Embryonic facial prominence (tissue), 1 donor: Measurements from ENCODE around the gene COMMD10.
"Not testable (repeated sequence)": the region's sequence is repeated elsewhere in the genome, so short reads cannot be mapped to it uniquely, and the experiment has no call there.

ENCODE experiments used
- DNase-seq: peaks from one replicate; pipeline ENCODE4 v3.0.0-alpha.2; 2016; ENCODE audit errors: extremely low spot score

The COMMD10 gene

DNA sequence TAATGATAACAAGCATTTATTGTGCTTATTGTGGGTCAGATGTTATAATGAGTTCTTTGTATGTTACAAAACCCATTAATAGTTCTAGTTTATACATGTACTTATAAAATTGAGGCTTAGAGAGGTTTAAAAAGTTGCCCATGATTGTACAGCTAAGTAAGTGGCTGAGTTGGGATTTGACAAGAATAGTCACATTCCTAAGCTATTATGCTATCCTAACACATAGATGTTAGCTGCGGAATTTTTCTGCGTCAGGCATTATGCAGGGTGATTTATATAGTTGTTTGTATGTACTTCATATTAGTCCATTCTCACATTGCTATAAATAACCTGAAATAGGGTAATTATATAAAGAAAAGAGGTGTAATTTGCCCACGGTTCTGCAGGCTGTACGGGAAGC lies 12.5 kb downstream of the COMMD10 start:
- DNase-seq = no peak

GRCh38 chr5:116098998-116099397 lies 14.2 kb downstream of the COMMD10 start:
- DNase-seq = no peak

GRCh38 chr5:116104941-116105340 lies 20.1 kb downstream of the COMMD10 start:
- not testable (repeated sequence) for DNase-seq

DNA sequence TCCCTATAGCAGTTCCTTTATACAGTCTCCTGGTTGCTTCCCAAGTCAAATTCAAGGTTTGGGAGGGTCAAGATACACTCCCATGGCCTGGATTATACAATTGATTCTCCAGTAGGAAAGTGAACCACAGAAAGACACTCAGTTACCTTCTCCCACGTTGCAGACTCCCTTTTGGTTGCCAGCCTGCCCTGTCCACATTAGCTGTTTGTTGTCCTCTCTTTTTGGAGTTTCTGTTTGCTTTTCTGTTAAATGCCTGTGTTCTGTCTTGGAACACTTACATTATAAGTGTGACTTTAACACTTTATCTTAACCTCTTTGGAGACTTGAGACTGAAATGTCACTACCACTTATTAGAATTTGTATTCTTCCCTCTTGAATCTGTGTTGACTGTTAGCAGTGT lies 30.3 kb downstream of the COMMD10 start:
- no peak for DNase-seq

- no peak for DNase-seq
These were observed 45.6 kb downstream of the COMMD10 start for GRCh38 chr5:116130471-116130870.

GRCh38 chr5:116130976-116131375 lies 46.2 kb downstream of the COMMD10 start:
- no peak for DNase-seq

DNA sequence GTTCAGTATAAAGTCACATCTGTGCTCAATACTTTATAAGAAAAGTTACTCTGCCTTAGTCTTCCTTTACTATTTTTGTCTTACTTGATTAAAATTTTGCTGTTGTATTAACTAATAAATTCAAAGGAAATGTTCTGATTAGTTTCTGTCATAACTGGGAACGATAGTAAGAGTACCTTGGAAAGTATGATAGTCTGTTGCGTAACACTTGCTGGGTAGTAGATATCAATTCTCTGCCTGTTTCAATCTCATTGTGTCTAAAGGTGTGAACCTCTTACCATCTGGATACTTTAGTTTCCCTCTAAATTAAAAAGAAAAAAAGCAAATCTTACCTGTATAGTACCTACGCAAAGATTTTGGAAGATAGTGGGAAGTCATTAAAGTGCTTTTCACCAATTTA lies 48.5 kb downstream of the COMMD10 start:
- no peak for DNase-seq

- no peak for DNase-seq
These were observed 50.5 kb downstream of the COMMD10 start for GRCh38 chr5:116135344-116135743.

DNA sequence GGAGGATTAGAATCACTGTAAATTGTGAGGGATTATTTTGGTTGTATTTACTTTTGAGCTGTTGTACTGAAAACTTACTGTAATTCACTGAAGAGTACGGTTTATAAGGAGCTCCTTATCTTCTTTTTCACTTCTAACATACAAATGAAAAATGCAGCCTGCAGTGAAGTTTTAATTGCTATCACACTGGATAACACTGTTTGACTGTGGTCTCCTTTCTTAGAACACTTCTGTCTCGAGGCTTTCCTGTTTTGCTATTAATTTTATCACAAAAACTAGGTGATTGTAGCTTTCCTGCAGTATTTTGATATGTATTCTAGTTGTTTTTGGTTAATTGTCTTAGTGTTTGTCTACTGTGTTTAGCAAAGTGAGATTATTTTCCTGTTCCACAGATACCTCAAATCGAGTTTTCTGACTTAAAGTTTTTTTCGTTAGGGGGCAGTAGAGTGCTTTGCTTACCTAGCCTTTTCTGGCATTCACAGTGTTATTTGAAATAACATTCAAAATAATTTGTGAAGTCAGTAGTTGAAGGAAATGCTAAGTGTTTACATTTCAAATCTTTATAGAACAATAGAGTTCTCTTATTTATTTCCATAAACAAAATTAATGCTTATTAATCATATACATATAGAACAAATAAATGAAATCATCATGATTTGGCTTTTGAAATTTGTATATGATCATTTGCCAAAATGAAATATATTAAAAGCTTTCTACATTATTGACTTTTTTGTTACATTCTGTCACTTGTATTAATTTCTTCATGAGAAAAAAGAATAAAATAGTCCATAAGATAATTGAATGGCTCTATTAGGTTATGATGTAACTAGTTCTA lies 52.9 kb downstream of the COMMD10 start:
- peak; percentile 52 for DNase-seq

- no peak for DNase-seq
These were observed 57.7 kb downstream of the COMMD10 start for GRCh38 chr5:116142495-116142894.

DNA sequence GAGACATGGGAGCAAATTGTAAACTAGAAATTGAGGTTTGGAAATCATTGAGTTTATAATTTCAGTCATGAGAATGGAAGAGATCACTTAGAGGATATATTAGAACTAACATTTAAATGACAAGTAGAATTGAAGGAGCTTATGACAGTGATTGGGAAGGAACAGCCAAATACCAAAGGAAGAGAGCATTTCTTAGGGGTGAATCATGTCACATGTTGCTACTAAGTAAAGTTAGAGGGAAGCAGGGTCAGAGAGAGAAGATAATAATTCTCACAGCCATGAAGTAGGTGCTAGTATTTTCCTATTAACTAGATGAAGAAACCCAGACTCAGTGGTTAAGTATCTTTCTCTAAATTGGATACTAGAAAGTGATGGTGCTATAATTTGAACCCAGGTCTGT lies 59.3 kb downstream of the COMMD10 start:
- DNase-seq = no peak

DNA sequence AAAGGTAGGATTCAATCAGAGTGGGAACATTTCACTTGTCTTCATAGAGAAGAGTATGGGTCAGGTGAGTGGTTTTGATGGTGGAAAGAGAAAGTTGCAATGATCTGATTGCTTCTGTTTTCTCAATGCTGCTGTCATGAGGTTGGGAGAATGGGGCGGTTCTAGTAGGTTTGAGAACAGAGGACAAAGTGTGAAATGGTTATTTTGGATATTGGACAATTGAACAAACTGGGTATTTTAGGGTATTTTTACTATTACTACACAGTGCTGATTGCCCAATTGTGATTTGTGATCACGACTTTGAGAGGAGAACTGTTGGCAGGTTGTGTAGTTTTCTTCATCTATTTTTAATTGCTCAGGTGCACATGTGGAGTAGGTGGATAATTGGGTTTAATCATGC lies 60.2 kb downstream of the COMMD10 start:
- DNase-seq = no peak

DNA sequence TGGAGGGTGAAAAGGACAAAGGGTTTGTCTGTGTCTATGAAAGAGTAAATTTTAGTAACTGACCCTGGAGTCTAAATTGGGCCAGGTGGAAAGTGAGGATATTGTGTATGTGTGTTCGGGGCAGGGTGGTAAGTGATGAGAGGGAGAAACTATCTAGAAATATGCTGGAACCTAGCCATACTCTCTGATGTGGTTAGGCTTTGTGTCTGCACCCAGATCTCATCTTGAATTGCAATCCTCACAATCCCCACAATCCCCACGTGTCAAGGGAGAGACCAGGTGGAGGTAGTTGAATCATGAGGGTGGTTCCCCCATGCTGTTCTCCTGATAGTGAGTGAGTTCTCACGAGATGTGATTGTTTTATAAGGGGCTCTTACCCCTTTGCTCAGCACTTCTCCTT lies 60.6 kb downstream of the COMMD10 start:
- DNase-seq = no peak

GRCh38 chr5:116152169-116152568 lies 67.3 kb downstream of the COMMD10 start:
- no peak for DNase-seq

DNA sequence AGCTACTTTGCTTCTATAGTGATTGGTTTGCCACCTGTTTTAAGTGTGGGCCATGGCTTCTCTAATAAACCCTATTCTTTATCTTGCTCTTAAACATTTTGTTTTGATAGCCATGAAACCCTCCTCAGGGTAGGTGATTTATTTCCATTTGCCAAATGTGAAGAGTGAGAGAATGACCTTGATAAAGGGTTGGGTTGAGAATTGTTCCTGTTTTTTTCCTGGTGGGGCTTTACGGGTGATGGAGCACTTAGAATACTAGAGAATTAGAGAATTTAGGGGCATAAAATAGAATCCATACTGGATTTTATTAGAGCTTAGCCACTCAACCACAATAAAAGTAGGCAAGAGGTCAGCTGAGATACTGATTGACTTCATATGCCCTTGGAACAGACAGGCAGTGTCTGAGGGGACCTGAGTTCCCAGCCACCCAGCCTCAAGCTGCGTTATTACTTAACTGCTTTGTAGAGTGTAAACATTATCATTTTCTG lies 68.9 kb downstream of the COMMD10 start:
- DNase-seq = no peak

DNA sequence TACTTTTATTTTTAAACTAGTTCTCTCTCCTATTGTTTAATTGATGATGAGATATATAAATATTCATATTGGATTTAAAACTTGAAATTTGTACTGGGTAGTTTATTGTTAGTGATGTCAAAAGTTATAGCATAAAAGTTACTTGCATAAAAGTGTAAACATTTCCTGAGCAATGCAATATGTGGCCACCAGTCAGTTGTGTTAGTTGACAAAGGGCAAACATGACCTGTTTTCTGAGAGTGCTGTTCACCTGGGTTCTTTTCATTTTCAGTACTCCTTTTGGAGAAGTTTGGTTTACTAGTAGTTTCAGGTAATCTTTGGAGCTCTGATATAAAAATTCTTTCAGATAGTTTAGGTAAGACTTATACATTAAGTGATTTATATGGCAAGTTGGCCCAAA lies 69.4 kb downstream of the COMMD10 start:
- DNase-seq = no peak

- no peak for DNase-seq
These were observed 70.1 kb downstream of the COMMD10 start for GRCh38 chr5:116154931-116155330.

DNA sequence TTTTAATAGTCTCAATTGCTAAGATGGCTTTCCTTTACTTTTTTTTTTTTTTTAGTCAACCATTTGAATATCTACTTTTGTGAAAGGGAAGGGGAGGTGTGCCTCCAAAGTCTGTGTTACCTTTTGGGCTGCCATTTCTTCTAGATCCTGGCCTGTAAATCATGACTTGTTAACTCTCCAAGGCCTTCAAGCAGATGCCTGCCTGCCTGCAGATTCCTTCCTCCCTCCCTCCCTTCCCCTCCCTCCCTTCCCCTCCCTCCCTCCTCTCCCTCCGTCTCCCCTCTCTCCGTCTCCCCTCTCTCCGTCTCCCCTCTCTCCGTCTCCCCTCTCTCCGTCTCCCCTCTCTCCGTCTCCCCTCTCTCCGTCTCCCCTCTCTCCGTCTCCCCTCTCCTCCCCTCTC lies 73.1 kb downstream of the COMMD10 start:
- DNase-seq = no peak

- no peak for DNase-seq
These were observed 74.2 kb downstream of the COMMD10 start for GRCh38 chr5:116159006-116159405.

DNA sequence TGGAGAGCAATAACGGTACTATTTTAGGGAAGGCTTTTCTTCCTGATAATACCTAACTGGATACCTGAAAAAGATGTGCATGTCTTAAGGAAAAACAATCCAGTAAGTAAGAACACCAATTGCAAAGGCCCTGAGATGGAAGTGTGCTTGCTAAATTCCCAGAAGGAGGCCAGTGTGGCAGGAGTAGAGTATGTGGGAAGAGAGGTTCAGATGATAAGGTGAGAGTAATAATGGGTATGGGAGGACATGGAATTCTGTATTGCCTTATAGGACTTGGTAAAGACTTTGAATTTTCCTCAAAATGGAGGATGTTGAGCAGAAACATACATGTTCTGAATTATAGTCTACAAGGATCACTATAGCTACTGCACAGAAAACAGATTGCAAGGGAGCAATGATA lies 89.3 kb downstream of the COMMD10 start:
- DNase-seq = no peak

- no peak for DNase-seq
These were observed 91.3 kb downstream of the COMMD10 start for GRCh38 chr5:116176121-116176520.

GRCh38 chr5:116178925-116179324 lies 94.1 kb downstream of the COMMD10 start:
- no peak for DNase-seq

GRCh38 chr5:116209166-116209565 lies 124.3 kb downstream of the COMMD10 start:
- no peak for DNase-seq

DNA sequence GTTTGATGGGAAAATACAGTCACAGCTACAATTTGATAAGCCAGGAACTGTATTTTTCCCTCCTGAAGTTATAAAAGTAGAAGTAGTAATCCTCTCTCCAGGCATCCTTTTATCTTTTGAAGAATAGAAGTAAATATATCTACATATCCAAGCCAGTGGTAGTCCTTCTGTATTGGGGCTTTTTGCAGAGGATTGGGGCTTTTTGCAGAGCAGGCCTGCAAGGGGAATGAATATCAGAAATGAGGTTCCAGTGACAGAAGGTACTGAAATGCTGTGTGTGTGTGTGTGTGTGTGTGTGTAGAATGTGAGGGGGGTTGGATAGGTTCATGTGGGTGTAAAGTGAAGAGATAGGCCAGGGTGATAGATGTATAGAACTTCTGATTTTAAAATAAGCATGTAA lies 127.4 kb downstream of the COMMD10 start:
- DNase-seq = no peak
